AG04450 (cell line): ENCODE measurements around the gene PIR. TPM values are rescaled to one million over a fixed set of nuclear protein-coding genes. Genes with fewer than 3 reads are reported as not detected.

Experiments used
- CTCF ChIA-PET: fragments of 300-600, 350-600 bp; formaldehyde crosslinking; extraction: SDS; loops from one replicate; lab custom pipeline; 2022; ENCODE audit warnings: antibody characterized with exemption, inconsistent platforms; lab: Charles Lee
- POLR2A ChIA-PET: fragments of 350-600 bp; formaldehyde crosslinking; extraction: SDS; loops from one replicate; lab custom pipeline; 2021; ENCODE audit warnings: antibody characterized with exemption, inconsistent platforms; lab: Yijun Ruan, JAX
- DNase-seq: peaks from one replicate; pipeline ENCODE4 v3.0.0-alpha.2; 2011; ENCODE audit warnings: low read depth, low spot score
- H3K27ac ChIP-seq: one replicate; pipeline ENCODE4 v1.5.1; 2012; ENCODE audit warnings: low read depth, low read length, control low read depth
- H3K27me3 ChIP-seq: one replicate; pipeline ENCODE4 v1.6.0; 2012; ENCODE audit warnings: low read length; ENCODE audit not compliant: control insufficient read depth, insufficient read depth
- H3K4me3 ChIP-seq: 2 replicates; pipeline ENCODE4 v1.5.1; 2011; ENCODE audit warnings: mild to moderate bottlenecking, low read depth, low read length, control low read depth
- H3K9me3 ChIP-seq: 2 replicates; pipeline ENCODE4 v1.5.1; 2012; ENCODE audit warnings: low read length; ENCODE audit not compliant: control insufficient read depth, insufficient read depth
- CTCF ChIP-seq: IDR thresholded peaks from 2 replicates; pipeline ENCODE4 v1.5.1; 2011; ENCODE audit warnings: low read depth, low read length, control low read depth, inconsistent platforms
- polyA minus RNA-seq: library from RNA; depleted of rRNA, polyadenylated mRNA; stranded (reverse); fragments of >200 nt; gene quantifications from 2 replicates; pipeline ENCODE4 v1.2.3, GENCODE V29; 2011; rRNA and poly(A)+ RNA removed
- polyA plus RNA-seq: library from polyadenylated mRNA; depleted of rRNA; stranded (reverse); fragments of >200 nt; gene quantifications from 2 replicates; pipeline ENCODE4 v1.2.3, GENCODE V29; 2011; rRNA removed

Gene PIR
- 35.2 and 42.5 TPM in 2 replicates for polyA plus RNA-seq
- polyA minus RNA-seq = 8.6 and 9.7 TPM in 2 replicates

GRCh38 chrX:15493118-15493962, at the start of gene PIR:
TSS of gene PIR (minus strand) at chrX:15493333. CDS start at chrX:15491257, 2,076 bp downstream.
- Histone ChIP-seq H3K27ac (peak within 1 kb of the TSS; percentile 52), H3K4me3 (peak within 1 kb of the TSS; percentile 66), H3K9me3 (no peaks in the 10 kb centered on the region), H3K27me3 (no peaks in the 10 kb centered on the region)
- POLR2A ChIA-PET = no interaction called here
- CTCF ChIA-PET = interaction anchor here (0.6 to 1.4 kb wide), 3 partner anchors 23 to 144 kb away, joined by 3 to 5 read pairs (median 3); no protein-coding TSS in a partner anchor
- DNase-seq = peak; percentile 45
- TF ChIP-seq CTCF = peak; percentile 47

- CTCF ChIA-PET = no interaction called here
These were observed 37.2 kb upstream of the PIR start for GRCh38 chrX:15530318-15530717.

GRCh38 chrX:15529165-15529564, 36.0 kb upstream of the PIR start:
- DNase-seq = no peak
- no peak overlapping the region for H3K4me3 ChIP-seq
- CTCF ChIA-PET = no interaction called here
- POLR2A ChIA-PET = no interaction called here
- H3K27me3 ChIP-seq = no peaks in the 10 kb centered on the region
- TF ChIP-seq CTCF = no peak
- no peak overlapping the region for H3K27ac ChIP-seq
- no peaks in the 10 kb centered on the region for H3K9me3 ChIP-seq

More at GRCh38 chrX:15530318-15530717, 37.2 kb upstream of the PIR start:
- Histone ChIP-seq H3K4me3 (no peak overlapping the region), H3K27me3 (no peaks in the 10 kb centered on the region), H3K9me3 (no peaks in the 10 kb centered on the region), H3K27ac (no peak overlapping the region)
- no peak for TF ChIP-seq CTCF
- no peak for DNase-seq
- POLR2A ChIA-PET = no interaction called here

DNA sequence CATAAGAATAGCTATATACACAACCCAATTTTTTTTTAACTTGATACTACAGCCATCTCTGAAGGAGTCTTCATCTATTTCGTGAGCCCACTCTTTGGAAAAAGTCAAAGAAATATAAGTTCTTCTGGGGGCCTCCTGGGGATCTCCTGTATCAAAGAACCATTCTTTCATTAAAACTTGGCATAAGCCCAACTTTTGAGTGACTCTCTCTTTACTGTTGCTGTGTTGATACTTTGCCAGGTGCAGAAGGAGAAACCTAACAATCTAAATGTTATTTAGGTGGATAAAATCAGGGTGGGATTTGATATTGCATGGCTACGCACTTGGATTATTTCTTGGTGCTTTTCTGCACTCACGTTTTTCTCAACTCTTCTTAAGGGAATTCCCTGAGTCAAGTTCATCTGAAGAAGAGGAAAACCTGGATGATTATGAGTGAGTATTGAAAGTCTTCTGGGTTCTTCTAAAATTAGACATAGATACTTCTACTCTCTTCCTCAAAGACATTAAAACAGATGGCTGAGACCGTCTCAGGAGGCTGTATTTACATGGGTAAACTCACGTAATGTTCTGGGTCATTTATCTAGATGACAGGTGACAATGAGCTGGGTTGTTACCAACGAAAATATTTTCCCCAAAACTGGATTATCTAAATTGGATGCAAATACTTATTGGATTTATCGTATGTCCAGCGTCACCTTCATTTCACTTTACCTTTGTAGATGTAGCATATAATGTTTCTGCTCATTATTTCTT, 32.7 kb upstream of the PIR start:
- ChIA-PET CTCF (interaction anchor here (1.2 to 2.1 kb wide), 2 partner anchors 29 to 35 kb away, joined by 3 to 5 read pairs; no protein-coding TSS in a partner anchor), POLR2A (no interaction called here)
- Histone ChIP-seq H3K27ac (no peak overlapping the region), H3K27me3 (no peaks in the 10 kb centered on the region), H3K4me3 (no peak overlapping the region), H3K9me3 (no peaks in the 10 kb centered on the region)
- no peak for TF ChIP-seq CTCF
- no peak for DNase-seq
